Stimulated activated CD8-positive, alpha-beta memory T cell treated with anti-CD3 and anti-CD28 coated beads, Interleukin-2, amount 100 ng/mL, for 48 hours (primary cell): ENCODE measurements around the gene OLFML3.

Experiments
- DNase-seq, 2 donors: peaks; one replicate each; pipeline ENCODE4 v3.0.0-alpha.2; 2020; ENCODE audit warnings: low read depth in 2 of 2

OLFML3 gene

DNA sequence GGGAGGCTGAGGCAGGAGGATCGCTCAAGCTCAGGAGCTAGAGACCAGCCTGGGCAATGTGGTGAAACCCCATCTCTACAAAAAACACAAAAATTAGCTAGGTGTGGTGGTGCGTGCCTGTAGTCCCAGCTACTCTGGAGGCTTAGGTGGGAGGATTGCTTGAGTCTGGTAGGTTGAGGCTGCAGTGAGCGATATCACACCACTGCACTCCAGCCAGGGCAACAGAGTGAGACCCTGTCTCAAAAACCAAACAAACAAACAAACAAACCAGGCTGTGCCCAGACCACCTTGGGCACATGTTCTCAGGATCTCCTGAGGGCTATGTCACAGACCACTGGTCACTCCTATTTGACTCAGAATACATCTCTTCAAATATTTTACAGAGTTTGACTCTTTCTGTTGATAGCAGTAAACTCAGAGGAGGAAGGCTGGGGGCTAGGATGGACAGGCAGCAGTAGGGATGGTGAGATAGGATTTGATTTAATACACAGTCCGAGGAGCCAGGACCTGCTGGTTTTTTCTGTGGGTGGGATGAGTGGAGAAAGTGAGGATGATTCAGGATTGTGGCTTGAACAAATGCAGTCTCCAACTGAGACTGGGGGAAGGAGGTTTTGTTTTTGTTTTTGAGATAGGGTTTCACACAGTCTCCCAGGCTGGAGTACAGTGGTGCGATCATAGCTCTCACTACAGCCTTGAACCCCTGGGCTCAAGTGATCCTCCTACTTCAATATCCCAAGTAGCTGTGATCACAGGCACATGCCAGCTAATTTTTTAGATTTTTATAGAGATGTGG lies 46.5 kb downstream of the OLFML3 start:
- no peak for DNase-seq

DNA sequence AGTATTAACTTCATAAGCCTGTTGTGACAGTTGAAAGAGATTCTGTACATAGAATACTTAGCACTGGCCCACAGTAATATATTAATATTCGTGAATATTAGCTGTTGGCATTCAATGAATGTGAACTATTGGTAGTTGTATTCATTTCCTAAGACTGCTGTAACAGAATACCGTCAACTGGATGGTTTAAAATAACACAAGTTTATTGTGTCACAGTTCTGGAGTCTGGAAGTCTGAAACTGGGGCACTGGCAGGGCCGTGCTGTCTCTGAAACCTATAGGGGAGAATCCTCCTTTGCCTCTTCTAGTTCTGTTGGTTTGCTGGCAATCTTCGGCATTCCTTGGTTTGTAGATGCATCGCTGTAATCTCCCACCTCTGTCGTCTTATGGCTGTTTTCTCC lies 47.5 kb downstream of the OLFML3 start:
- DNase-seq = no peak
